Activated T-helper 9 cell treated with anti-CD3 and anti-CD28 coated beads, Interleukin-2, amount 50 U/mL, for 16 hours (primary cell): ENCODE measurements around the gene HAPLN1.

Source experiments
- DNase-seq: peaks from one replicate; pipeline ENCODE4 v3.0.0-alpha.2; 2020; ENCODE audit warnings: low read depth

HAPLN1 gene

DNA sequence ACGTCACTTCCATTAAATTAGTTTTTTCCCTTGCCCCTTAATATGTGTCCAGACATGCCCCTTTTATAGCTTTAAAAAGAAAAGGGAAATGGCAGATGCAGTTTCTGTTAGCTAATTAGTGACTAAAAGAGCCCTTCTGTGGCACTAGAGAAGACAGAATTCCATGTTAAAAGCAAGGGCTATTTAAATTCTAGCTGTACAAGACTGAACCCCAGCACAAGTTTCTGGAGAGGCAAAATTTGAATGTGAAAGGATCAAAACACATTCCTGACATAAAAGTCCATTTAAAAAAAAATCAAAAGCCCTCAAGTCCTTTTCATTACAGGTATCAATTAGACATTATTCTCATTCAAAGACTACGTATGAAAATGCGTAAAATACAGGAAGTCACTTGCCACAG, 78.7 kb downstream of the HAPLN1 start:
- no peak for DNase-seq

DNA sequence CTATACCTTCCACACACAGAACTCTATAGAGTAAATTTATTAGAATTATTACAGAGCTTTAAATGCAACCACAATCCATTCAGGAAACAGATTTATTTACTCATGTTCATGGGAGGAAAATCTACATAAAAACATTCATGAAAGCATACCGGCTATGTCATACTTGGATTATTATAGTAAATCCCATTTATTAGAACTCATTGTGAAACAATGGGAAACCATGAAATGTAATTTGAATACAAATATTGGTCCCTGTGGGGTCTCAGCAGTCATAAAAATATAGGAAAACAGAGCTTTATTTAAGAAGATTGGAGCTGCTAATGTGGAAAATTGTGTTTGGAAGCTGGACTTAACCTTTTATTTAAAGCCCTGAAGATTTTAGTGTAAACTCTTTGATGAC, 80.7 kb downstream of the HAPLN1 start:
- DNase-seq, result no peak

DNA sequence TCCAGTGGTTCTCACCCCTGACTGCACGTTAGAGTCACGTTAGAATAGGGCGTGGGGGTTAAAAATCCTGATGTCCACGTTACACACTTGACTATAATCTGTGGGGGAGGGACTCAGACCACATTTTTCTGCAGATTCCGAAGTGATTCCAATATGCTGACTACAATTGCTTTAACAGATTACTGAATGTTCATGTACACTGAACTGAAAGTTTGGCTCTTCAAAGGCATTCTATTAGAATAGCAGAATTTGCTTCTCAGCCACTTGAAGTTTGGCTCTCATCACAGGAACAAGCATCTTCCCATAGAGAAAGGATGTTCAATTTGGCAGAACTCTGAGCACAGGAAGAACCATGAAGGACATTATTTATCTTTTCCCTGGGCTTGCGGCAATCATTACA, 84.5 kb downstream of the HAPLN1 start:
- no peak for DNase-seq

DNA sequence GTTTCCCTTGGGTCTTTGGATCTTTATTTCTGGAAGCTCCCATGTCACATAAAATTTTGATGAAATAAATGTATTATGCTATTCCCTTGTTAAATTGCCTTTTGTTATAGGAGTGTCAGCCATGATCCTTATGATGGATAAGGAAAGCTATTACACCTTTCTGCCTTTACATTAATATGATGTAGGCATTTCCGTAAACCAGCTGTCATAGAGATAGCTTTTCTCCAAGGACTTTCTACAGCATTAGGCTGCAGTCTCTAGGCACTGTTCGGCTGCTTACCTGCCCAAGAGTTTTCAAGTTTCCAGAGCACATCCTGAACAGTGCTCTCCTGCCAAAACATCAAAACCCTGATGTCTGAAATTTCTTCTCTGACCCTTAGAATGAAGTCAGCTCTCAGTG, 87.4 kb downstream of the HAPLN1 start:
- DNase-seq, result no peak

DNA sequence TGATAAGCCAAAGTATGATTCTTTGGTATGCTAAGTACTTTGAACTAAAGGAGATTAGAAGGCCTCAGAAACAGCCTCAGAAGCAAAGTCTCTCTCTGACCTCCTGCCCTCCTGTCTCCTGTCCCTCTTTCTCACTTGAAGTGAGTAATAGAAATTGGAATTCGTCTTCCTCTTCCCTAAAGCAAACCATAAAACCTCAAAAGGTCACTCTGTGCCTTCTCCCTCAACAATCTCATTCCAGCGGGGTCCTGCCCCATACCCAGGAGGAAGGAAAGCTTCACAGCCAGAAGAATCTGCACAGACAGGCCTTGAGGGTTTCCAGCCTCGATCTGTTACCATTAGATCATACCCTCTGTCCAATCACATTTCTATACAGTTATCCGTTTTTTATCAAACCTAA, 87.8 kb downstream of the HAPLN1 start:
- no peak for DNase-seq

DNA sequence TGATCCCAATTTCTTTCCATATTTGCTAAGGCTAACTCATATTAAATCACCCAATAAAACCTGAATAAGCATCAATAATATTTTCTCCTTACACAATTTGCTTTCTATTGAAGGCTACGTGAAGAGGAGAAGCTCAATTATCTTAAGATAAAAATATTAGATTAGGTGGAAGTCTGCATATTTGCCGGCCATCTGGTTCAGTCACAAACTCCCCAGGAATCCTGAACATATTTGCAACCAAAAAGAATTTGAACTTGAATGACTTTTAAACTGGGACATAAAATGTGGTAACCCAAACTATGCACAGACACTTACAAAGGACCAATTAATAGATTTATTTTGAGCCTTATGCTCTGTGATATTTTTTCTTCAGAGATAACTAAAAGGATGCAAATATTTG, 92.3 kb downstream of the HAPLN1 start:
- no peak for DNase-seq

DNA sequence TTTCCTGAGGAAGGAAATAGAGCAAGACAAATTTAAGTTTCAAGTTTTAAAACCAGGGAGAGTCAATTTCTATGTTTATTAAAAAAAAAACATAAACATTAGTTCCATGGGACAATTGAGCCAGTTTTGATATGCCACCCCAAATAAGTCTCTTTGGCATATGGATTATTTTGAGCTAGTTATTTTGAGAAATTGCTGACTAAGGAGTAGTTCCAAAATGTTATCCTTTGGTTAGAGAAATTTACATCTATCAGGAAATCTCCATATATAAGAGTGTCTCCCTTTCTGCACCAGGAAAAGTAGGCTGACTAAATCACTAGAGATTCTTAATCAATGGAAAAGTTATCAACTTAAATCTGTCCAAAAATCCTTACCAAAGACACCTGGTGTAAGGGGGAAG, 105.8 kb downstream of the HAPLN1 start:
- no peak for DNase-seq

DNA sequence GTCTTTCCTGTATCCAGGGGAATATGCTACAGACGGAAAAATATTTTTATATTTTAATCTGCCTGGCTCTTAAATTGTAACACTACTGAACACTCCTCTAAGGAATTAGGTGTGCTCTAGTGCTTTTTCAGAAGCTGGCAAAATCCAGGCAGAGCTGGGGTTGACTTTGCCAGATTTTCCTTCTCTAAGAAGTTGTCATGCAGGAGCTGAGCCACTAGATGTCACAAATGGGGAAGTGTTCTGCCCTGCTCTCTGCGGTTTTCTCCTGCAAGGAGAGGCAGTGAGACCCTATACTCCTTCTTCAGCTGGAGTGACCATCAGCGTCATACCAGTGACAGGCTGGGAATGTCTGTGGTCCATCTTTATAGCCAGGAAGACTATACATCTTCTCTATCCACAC, 112.5 kb downstream of the HAPLN1 start:
- no peak for DNase-seq

DNA sequence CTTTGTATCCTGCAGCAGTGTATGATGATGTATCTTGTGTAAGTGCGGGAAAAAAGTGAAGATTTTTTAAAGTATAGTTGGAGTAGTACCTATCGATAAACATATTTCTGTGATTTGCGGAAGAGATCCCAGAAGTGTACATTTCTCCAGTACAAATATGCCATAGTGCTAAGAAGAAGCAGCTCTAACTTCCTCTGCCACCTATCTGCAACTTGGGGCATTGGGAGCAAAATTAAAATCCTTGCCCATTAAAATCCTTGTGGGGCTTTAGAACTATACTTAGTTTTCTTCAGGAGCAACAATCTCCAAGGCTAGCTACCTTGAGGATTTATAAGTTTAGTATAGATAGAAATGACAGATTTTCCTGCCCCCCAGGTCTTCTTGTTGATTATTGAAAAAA, 125.4 kb downstream of the HAPLN1 start:
- no peak for DNase-seq

DNA sequence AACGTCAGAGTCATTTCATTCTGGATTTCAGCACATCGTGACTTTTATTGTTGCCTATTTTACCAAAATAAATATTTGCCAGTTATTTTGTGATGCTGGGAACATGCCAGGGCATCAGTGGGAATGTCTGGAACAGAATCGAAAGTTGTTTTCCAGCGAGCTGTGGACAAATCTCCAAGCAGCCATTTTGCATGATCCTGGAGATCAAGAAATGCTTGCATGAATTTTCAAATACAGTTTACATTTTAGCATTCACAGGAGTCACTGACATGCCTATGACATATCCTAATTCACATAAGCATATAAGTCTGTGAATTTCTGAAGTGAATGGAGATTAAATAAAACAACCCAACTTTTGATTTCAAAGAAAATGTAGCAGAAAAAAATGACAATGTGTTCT, 129.7 kb downstream of the HAPLN1 start:
- no peak for DNase-seq

DNA sequence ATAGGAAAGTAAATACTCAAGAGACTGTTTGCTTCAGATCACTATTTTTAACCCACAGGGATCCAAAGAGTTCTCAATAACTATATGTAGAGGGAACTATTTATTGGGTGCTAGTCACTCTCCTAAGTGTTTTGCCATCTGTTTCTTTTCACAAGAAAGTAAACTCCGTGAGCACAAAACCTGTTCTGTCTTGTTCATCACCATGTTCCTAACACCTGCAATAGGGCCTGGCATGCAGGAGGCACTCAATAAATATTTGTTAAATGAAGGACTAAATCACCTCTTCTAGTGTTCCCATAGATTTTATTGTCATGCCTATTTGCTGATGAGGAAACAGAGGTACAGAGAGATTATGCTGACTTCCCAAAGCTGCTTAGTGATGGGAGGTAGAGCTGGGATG, 130.9 kb downstream of the HAPLN1 start:
- DNase-seq, result no peak
